Ishikawa (cell line): Measurements from ENCODE around the gene CNTN4.

ENCODE experiments used
- CEBPB ChIP-seq: IDR thresholded peaks from 2 replicates; pipeline ENCODE4 v1.6.1; 2012
- CREB1 ChIP-seq: IDR thresholded peaks from 2 replicates; pipeline ENCODE4 v1.6.1; 2012; ENCODE audit warnings: low read depth
- EGR1 ChIP-seq: IDR thresholded peaks from 2 replicates; pipeline ENCODE4 v1.6.1; 2012
- EP300 ChIP-seq: IDR thresholded peaks from 2 replicates; pipeline ENCODE4 v1.6.1; 2012; ENCODE audit warnings: borderline replicate concordance
- FOXM1 ChIP-seq: IDR thresholded peaks from 2 replicates; pipeline ENCODE4 v1.6.1; 2012; ENCODE audit warnings: low read depth, borderline replicate concordance
- MAX ChIP-seq: IDR thresholded peaks from 2 replicates; pipeline ENCODE4 v1.6.1; 2012
- NFIC ChIP-seq: IDR thresholded peaks from 2 replicates; pipeline ENCODE4 v1.6.1; 2012
- RAD21 ChIP-seq: IDR thresholded peaks from 2 replicates; pipeline ENCODE4 v1.6.1; 2012; ENCODE audit warnings: low read depth
- REST ChIP-seq: IDR thresholded peaks from 2 replicates; pipeline ENCODE4 v1.6.1; 2012; ENCODE audit warnings: low read depth, mild to moderate bottlenecking
- TAF1 ChIP-seq: IDR thresholded peaks from 2 replicates; pipeline ENCODE4 v1.6.1; 2012; ENCODE audit warnings: low read depth, mild to moderate bottlenecking
- TCF12 ChIP-seq: IDR thresholded peaks from 2 replicates; pipeline ENCODE4 v1.6.1; 2012; ENCODE audit warnings: low read depth
- TEAD4 ChIP-seq: IDR thresholded peaks from 2 replicates; pipeline ENCODE4 v1.6.1; 2012
- YY1 ChIP-seq: IDR thresholded peaks from 2 replicates; pipeline ENCODE4 v1.6.1; 2012; ENCODE audit warnings: low read depth
- ZBTB7A ChIP-seq: IDR thresholded peaks from 2 replicates; pipeline ENCODE4 v1.6.1; 2012; ENCODE audit warnings: low read depth
- TF ChIP-seq, protein P1 (sequence below): IDR thresholded peaks from 2 replicates; pipeline ENCODE4 v1.6.1; 2012

CNTN4 gene

DNA sequence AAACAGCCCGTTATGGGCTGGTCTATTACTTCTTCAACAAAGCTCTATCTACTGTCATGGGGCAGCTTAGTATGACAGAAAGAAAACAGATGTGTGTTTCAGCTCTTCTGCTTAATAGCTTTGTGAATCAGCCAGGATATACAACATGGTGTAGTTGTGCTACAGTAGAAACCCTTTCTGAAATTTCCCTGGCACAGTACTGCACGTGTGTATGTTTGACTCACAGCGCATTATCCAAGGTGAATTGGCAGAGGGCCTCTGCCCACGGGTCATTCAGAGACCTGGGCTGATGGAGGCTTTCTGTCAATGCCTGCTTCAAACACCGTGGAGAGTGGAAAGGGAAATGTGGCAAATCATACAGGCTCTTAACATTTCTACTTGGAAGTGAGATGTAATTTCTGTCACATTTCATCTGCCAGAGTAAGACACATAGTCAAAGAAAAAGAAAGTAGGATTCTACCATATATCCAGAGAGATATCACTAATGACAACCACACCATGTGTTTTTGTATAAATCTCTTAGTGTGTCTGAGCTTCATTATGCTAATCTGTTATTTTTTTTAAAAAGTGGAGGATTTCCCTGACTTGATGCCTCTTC is 505.1 kb downstream of the CNTN4 start:
- TF ChIP-seq MAX (no peak), NFIC (no peak), TCF12 (no peak), ZBTB7A (no peak), TEAD4 (no peak), EGR1 (no peak), TAF1 (no peak), CREB1 (no peak), REST (no peak), CEBPB (no peak)

GRCh38 chr3:2614578-2614977 is 515.9 kb downstream of the CNTN4 start:
- TF ChIP-seq ZBTB7A: no peak
- no peak for TF ChIP-seq TAF1
- TF ChIP-seq EGR1: no peak
- TF ChIP-seq NFIC: no peak
- TF ChIP-seq EP300: no peak
- TF ChIP-seq YY1: no peak
- no peak for TF ChIP-seq TCF12
- TF ChIP-seq MAX: no peak
- no peak for TF ChIP-seq CREB1
- TF ChIP-seq FOXM1: no peak

- TF ChIP-seq, protein P1, sequence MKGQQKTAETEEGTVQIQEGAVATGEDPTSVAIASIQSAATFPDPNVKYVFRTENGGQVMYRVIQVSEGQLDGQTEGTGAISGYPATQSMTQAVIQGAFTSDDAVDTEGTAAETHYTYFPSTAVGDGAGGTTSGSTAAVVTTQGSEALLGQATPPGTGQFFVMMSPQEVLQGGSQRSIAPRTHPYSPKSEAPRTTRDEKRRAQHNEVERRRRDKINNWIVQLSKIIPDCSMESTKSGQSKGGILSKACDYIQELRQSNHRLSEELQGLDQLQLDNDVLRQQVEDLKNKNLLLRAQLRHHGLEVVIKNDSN: no peak
Observed at GRCh38 chr3:2615080-2615479, 516.4 kb downstream of the CNTN4 start.

GRCh38 chr3:2623436-2623835 is 524.8 kb downstream of the CNTN4 start:
- no peak for TF ChIP-seq ZBTB7A
- no peak for TF ChIP-seq RAD21
- no peak for TF ChIP-seq TCF12
- no peak for TF ChIP-seq TEAD4
- no peak for TF ChIP-seq NFIC
- no peak for TF ChIP-seq MAX
- TF ChIP-seq YY1: no peak
- TF ChIP-seq, protein P1: no peak

DNA sequence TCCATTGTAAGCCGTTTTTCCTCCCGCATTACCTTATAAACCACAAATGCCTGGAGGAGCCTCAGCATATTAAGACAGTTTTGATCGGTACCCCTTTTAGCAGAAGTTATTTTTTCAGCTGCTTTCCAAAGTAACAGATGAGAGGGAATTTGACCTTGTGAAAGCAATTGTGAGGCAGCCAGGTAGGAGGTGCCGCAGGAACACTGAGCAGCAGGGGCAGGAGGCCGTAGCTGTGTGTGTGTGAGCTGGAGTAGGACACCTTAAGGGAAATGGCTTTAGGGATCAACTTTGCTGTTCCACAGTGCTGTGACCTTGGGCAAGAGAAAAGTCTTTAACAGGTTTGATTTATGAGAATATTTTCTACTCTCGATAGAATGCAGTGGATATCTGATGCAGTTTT is 529.5 kb downstream of the CNTN4 start:
- no peak for TF ChIP-seq ZBTB7A
- no peak for TF ChIP-seq FOXM1
- TF ChIP-seq TCF12: no peak
- no peak for TF ChIP-seq EGR1
- no peak for TF ChIP-seq TAF1
- TF ChIP-seq CREB1: no peak
- TF ChIP-seq, protein P1: no peak
- no peak for TF ChIP-seq CEBPB

GRCh38 chr3:2635511-2635910 is 536.8 kb downstream of the CNTN4 start:
- TF ChIP-seq TCF12: no peak
- TF ChIP-seq CREB1: no peak
- TF ChIP-seq YY1: no peak
- no peak for TF ChIP-seq EP300

DNA sequence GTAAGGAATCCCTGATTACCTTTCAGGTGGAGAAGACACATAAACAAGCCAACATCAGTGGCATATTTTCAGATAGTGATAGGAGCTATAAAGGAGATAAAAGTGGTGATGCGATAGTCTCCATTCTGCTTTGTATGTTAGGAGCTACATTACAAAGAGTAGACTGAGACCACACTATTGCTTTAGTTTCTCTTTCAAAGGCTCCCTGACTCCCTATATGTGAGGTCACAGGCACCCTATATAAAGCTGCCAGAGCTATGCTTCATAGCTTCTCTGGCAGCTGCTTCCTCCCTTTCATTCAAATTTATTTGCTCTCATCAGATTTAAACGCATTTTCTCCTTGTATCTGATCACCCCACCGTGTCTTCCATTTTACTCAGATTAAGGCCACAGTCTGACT is 544.9 kb downstream of the CNTN4 start:
- TF ChIP-seq ZBTB7A: no peak
- TF ChIP-seq REST: no peak
- no peak for TF ChIP-seq TEAD4
- TF ChIP-seq TCF12: no peak
- no peak for TF ChIP-seq TAF1
- no peak for TF ChIP-seq RAD21
- TF ChIP-seq EP300: no peak
- TF ChIP-seq CREB1: no peak
- no peak for TF ChIP-seq EGR1
- no peak for TF ChIP-seq MAX
- no peak for TF ChIP-seq NFIC
- no peak for TF ChIP-seq CEBPB
- TF ChIP-seq YY1: no peak
- TF ChIP-seq, protein P1: no peak
